ENCODE data around the gene NQO2. TPM values are rescaled to one million over a fixed set of nuclear protein-coding genes. Genes with fewer than 3 reads are reported as not detected.
"Not testable (repeated sequence)": the region's sequence is repeated elsewhere in the genome, so short reads cannot be mapped to it uniquely, and the experiment has no call there.

Gene NQO2
- total RNA-seq, 1 donor from 2014 or later: 19.2 TPM

DNA sequence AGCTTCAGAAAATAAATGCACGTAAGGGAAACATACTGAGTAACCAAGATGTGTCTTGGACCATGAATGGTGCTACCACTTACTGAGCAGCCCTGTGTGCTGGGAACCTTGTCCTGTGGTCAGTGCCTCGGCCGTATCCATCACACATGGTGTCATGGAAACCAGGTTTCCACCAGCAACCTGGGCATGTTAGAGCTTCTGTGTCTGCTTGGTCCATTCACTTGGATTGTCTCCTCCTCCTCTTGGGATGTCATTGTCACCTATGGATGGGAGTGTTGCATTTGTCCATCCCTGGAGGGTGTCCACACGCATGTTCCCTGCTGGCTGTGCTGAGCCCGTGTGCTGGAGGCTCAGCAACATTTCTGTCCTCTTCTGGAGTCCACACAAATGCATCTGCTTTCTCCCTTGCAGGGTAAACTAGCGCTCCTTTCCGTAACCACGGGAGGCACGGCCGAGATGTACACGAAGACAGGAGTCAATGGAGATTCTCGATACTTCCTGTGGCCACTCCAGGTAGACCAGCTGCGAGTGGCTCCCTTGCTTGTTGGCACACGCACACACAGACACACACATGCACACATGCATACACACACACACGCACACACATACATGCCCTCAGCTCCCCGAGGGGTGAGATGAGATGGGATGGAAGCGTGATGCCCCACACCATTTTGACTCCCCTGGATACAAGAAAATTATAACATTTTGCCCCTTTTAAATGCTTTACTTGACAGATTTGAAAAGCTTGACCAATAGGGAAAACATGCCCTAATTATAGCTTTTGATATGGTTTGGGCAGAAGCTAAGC is 17.0 kb downstream of the NQO2 start:
- Histone ChIP-seq H3K36me3 (ENCODE audit: control insufficient read depth, insufficient read depth, low read length) (peaks cover 1% of the 10 kb centered on the region), H3K27me3 (ENCODE audit: control insufficient read depth, insufficient read depth, low read length) (no peaks in the 10 kb centered on the region), H3K4me3 (ENCODE audit: low read depth, low read length) (no peak overlapping the region)
- DNase-seq (ENCODE audit: low read depth): no peak
- TF ChIP-seq CTCF (IDR thresholded peaks at IDR 0.05; ENCODE audit: insufficient read depth, low read length, poor library complexity, severe bottlenecking): no peak

- Histone ChIP-seq H3K4me3 (ENCODE audit: low read depth, low read length) (no peak overlapping the region), H3K36me3 (ENCODE audit: control insufficient read depth, insufficient read depth, low read length) (peaks cover under 1% of the 10 kb centered on the region), H3K27me3 (ENCODE audit: control insufficient read depth, insufficient read depth, low read length) (no peaks in the 10 kb centered on the region)
- TF ChIP-seq CTCF (IDR thresholded peaks at IDR 0.05; ENCODE audit: insufficient read depth, low read length, poor library complexity, severe bottlenecking): no peak
- no peak for DNase-seq (ENCODE audit: low read depth)
Measured at GRCh38 chr6:3017304-3017703, 17.6 kb downstream of the NQO2 start.

- no peak for DNase-seq (ENCODE audit: low read depth)
- Histone ChIP-seq H3K36me3 (ENCODE audit: control insufficient read depth, insufficient read depth, low read length) (no peaks in the 10 kb centered on the region), H3K4me3 (ENCODE audit: low read depth, low read length) (no peak overlapping the region), H3K27me3 (ENCODE audit: control insufficient read depth, insufficient read depth, low read length) (no peaks in the 10 kb centered on the region)
- TF ChIP-seq CTCF (IDR thresholded peaks at IDR 0.05; ENCODE audit: insufficient read depth, low read length, poor library complexity, severe bottlenecking): no peak
Measured at GRCh38 chr6:3019065-3019464, 19.4 kb downstream of the NQO2 start.

DNA sequence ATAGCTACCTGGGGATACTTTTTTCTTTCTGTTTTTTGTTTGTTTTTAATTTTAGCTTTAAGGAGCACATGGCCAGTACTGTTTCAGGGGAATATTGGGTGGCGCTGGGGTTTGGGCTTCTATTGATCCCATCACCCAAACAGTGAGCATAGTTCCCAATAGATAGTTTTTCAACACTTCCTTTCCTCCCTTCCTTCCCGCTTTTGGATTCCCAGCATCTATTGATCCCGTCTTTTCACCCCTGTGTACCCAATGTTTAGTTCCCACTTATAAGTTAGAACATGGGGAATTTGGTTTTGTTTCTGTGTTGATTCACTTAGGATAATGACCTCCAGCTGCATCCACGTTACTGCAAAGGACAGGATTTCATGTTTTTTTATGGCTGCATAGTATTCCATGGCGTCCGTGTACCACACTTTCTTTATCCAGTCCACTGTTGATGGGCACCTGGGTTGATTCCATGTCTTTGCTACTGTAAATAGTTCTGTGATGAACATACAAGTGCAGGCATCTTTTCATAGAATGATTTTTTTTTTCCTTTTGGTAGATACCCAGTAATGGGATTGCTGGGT is 20.1 kb downstream of the NQO2 start:
- Histone ChIP-seq H3K4me3 (ENCODE audit: low read depth, low read length) (no peak overlapping the region), H3K36me3 (ENCODE audit: control insufficient read depth, insufficient read depth, low read length) (no peaks in the 10 kb centered on the region), H3K27me3 (ENCODE audit: control insufficient read depth, insufficient read depth, low read length) (no peaks in the 10 kb centered on the region)
- no peak for TF ChIP-seq CTCF (IDR thresholded peaks at IDR 0.05; ENCODE audit: insufficient read depth, low read length, poor library complexity, severe bottlenecking)
- no peak for DNase-seq (ENCODE audit: low read depth)

GRCh38 chr6:3020976-3021598 is 21.4 kb downstream of the NQO2 start:
- not testable (repeated sequence) for H3K27me3 ChIP-seq (ENCODE audit: control insufficient read depth, insufficient read depth, low read length); H3K36me3 ChIP-seq (ENCODE audit: control insufficient read depth, insufficient read depth, low read length); DNase-seq (ENCODE audit: low read depth); H3K4me3 ChIP-seq (ENCODE audit: low read depth, low read length)

- no peak overlapping the region for H3K4me3 ChIP-seq (ENCODE audit: low read depth, low read length)
- TF ChIP-seq CTCF (IDR thresholded peaks at IDR 0.05; ENCODE audit: insufficient read depth, low read length, poor library complexity, severe bottlenecking): no peak
- no peaks in the 10 kb centered on the region for H3K27me3 ChIP-seq (ENCODE audit: control insufficient read depth, insufficient read depth, low read length)
- H3K36me3 ChIP-seq (ENCODE audit: control insufficient read depth, insufficient read depth, low read length): no peaks in the 10 kb centered on the region
- no peak for DNase-seq (ENCODE audit: low read depth)
Measured at GRCh38 chr6:3022765-3023662, 23.3 kb downstream of the NQO2 start.

Measured in kidney epithelial cell (primary cell).